KBM-7 (cell line): Measurements from ENCODE around the gene WIPF2.

Experiments used
- DNase-seq: peaks from one replicate; pipeline ENCODE4 v3.0.0-alpha.2; 2015
- in situ Hi-C: fragments of 300-500 bp; cut with MboI; formaldehyde crosslinking; loops from 2 replicates; pipeline ENCODE4 v1.14.3; 2020; ENCODE audit warnings: low sequenced_read_pairs, low pct_unique_long_range_greater_than_20kb, mixed read lengths

WIPF2 gene

GRCh38 chr17:40241252-40241834 lies 22.2 kb downstream of the WIPF2 start:
- in situ Hi-C loops = no loop called here
- DNase-seq = no peak

- in situ Hi-C loops = no loop called here
Observed at GRCh38 chr17:40242774-40243173, 23.7 kb downstream of the WIPF2 start.

GRCh38 chr17:40243761-40244160 lies 24.7 kb downstream of the WIPF2 start:
- no peak for DNase-seq
- in situ Hi-C loops = no loop called here

More at GRCh38 chr17:40242774-40243173, 23.7 kb downstream of the WIPF2 start:
- DNase-seq = no peak

- in situ Hi-C loops = no loop called here
- DNase-seq = no peak
Observed at GRCh38 chr17:40244255-40244654, 25.2 kb downstream of the WIPF2 start.

GRCh38 chr17:40247926-40248495 lies 28.9 kb downstream of the WIPF2 start:
- in situ Hi-C loops = no loop called here
- DNase-seq = no peak

GRCh38 chr17:40248507-40248906 lies 29.4 kb downstream of the WIPF2 start:
- DNase-seq = no peak
- in situ Hi-C loops = no loop called here

GRCh38 chr17:40251576-40251975 lies 32.5 kb downstream of the WIPF2 start:
- no peak for DNase-seq
- in situ Hi-C loops = no loop called here

- in situ Hi-C loops = no loop called here
- no peak for DNase-seq
Observed at GRCh38 chr17:40253565-40253964, 34.5 kb downstream of the WIPF2 start.

- DNase-seq = no peak
- in situ Hi-C loops = no loop called here
Observed at GRCh38 chr17:40259505-40259904, 40.4 kb downstream of the WIPF2 start.

GRCh38 chr17:40260528-40260927 lies 41.4 kb downstream of the WIPF2 start:
- DNase-seq = no peak
- in situ Hi-C loops = no loop called here

- in situ Hi-C loops = no loop called here
- DNase-seq = no peak
Observed at GRCh38 chr17:40264458-40265185, 45.5 kb downstream of the WIPF2 start.

GRCh38 chr17:40265337-40265736 lies 46.2 kb downstream of the WIPF2 start:
- no peak for DNase-seq
- in situ Hi-C loops = no loop called here

GRCh38 chr17:40266882-40267281 lies 47.8 kb downstream of the WIPF2 start:
- DNase-seq = no peak
- in situ Hi-C loops = no loop called here

- no peak for DNase-seq
- in situ Hi-C loops = no loop called here
Observed at GRCh38 chr17:40268141-40268712, 49.1 kb downstream of the WIPF2 start.

- no peak for DNase-seq
- in situ Hi-C loops = no loop called here
Observed at GRCh38 chr17:40278414-40278813, 59.3 kb downstream of the WIPF2 start.

- in situ Hi-C loops = no loop called here
Observed at GRCh38 chr17:40279402-40279801, 60.3 kb downstream of the WIPF2 start.

GRCh38 chr17:40281663-40282062 lies 62.6 kb downstream of the WIPF2 start:
- DNase-seq = no peak
- in situ Hi-C loops = no loop called here

More at GRCh38 chr17:40279402-40279801, 60.3 kb downstream of the WIPF2 start:
- DNase-seq = no peak

- in situ Hi-C loops = no loop called here
- DNase-seq = no peak
Observed at GRCh38 chr17:40283662-40284061, 64.6 kb downstream of the WIPF2 start.

- DNase-seq = no peak
- in situ Hi-C loops = no loop called here
Observed at GRCh38 chr17:40284085-40284713, 65.1 kb downstream of the WIPF2 start.

GRCh38 chr17:40286473-40286872 lies 67.4 kb downstream of the WIPF2 start:
- in situ Hi-C loops = no loop called here
- no peak for DNase-seq
